RWPE2 (cell line): ENCODE measurements around the gene PCED1A.

Experiments
- ATAC-seq: fragments of 200-7000 bp; cut with Tn5 transposase; 3 replicates; pipeline ENCODE4 v1.9.1; 2021; ENCODE audit warnings: low read depth
- DNase-seq: peaks from one replicate; pipeline ENCODE4 v3.0.0-alpha.2; 2020; ENCODE audit warnings: low spot score
- H3K27ac ChIP-seq: fragments of 450-650 bp; 2 replicates; pipeline ENCODE4 v1.5.1; 2017; ENCODE audit warnings: mild to moderate bottlenecking; ENCODE audit not compliant: poor library complexity, severe bottlenecking
- H3K27me3 ChIP-seq: fragments of 250-450 bp; sonication (Bioruptor Pico); 2 replicates; pipeline ENCODE4 v1.5.1; 2021; ENCODE audit warnings: mild to moderate bottlenecking, moderate library complexity; ENCODE audit not compliant: insufficient read depth, poor library complexity, severe bottlenecking
- H3K36me3 ChIP-seq: fragments of 250-450 bp; sonication (Bioruptor Pico); 2 replicates; pipeline ENCODE4 v1.5.1; 2020; ENCODE audit warnings: low read depth, mild to moderate bottlenecking, moderate library complexity
- H3K4me1 ChIP-seq: fragments of 250-450 bp; sonication (Bioruptor Pico); 2 replicates; pipeline ENCODE4 v1.5.1; 2021; ENCODE audit warnings: mild to moderate bottlenecking, moderate library complexity; ENCODE audit not compliant: insufficient read depth, poor library complexity, severe bottlenecking
- H3K4me3 ChIP-seq: fragments of 250-450 bp; sonication (Bioruptor Pico); 2 replicates; pipeline ENCODE4 v1.5.1; 2021; ENCODE audit warnings: mild to moderate bottlenecking, moderate library complexity; ENCODE audit not compliant: severe bottlenecking
- H3K9me3 ChIP-seq: fragments of 250-450 bp; sonication (Bioruptor Pico); 2 replicates; pipeline ENCODE4 v1.5.1; 2021; ENCODE audit warnings: mild to moderate bottlenecking, moderate library complexity; ENCODE audit not compliant: severe bottlenecking
- TF ChIP-seq, protein P1 (sequence below): fragments of 450-650 bp; IDR thresholded peaks from one replicate; pipeline ENCODE4 v1.5.1; 2017; ENCODE audit warnings: mild to moderate bottlenecking, moderate library complexity; ENCODE audit not compliant: poor library complexity, severe bottlenecking

The PCED1A gene

DNA sequence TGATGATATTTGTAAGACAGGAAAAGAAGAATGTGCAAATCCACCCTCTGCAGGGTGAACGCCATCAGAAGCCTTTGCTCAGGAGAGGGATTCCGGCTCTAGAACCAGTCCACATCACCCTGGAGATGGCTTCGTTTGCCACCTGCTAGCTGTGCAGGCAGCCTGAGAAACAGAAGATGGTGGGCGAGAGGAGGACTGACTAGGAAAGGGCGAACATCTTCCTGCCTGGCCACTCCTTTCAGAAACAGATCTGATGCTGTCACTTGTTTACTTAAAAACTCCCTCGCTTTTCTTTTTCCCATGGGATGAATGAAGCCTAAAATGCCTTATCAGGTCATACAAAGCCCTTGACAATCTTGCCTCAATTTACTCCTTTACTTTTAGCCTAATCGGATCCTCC is 34.0 kb upstream of the PCED1A start:
- Histone ChIP-seq H3K4me3 (peak overlapping the region; percentile 74), H3K27ac (no peak overlapping the region), H3K27me3 (no peaks in the 10 kb centered on the region), H3K4me1 (peaks cover 7% of the 10 kb centered on the region), H3K36me3 (no peaks in the 10 kb centered on the region; the same call in 1 of the 2 replicates), H3K9me3 (no peaks in the 10 kb centered on the region)
- DNase-seq = no peak
- TF ChIP-seq, protein P1, sequence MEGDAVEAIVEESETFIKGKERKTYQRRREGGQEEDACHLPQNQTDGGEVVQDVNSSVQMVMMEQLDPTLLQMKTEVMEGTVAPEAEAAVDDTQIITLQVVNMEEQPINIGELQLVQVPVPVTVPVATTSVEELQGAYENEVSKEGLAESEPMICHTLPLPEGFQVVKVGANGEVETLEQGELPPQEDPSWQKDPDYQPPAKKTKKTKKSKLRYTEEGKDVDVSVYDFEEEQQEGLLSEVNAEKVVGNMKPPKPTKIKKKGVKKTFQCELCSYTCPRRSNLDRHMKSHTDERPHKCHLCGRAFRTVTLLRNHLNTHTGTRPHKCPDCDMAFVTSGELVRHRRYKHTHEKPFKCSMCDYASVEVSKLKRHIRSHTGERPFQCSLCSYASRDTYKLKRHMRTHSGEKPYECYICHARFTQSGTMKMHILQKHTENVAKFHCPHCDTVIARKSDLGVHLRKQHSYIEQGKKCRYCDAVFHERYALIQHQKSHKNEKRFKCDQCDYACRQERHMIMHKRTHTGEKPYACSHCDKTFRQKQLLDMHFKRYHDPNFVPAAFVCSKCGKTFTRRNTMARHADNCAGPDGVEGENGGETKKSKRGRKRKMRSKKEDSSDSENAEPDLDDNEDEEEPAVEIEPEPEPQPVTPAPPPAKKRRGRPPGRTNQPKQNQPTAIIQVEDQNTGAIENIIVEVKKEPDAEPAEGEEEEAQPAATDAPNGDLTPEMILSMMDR = no peak
- ATAC-seq = no peak

- Histone ChIP-seq H3K9me3 (no peaks in the 10 kb centered on the region), H3K36me3 (no peaks in the 10 kb centered on the region; the same call in 1 of the 2 replicates), H3K27ac (peak overlapping the region; percentile 18), H3K4me3 (peak overlapping the region; percentile 74), H3K4me1 (peaks cover 7% of the 10 kb centered on the region), H3K27me3 (no peaks in the 10 kb centered on the region)
- TF ChIP-seq, protein P1 = no peak
- DNase-seq = no peak
- ATAC-seq = no peak
Measured at GRCh38 chr20:2873747-2874041, 33.2 kb upstream of the PCED1A start.

GRCh38 chr20:2873010-2873746 is 32.7 kb upstream of the PCED1A start, which contains the start of gene PTPRA:
PTPRA (plus strand) TSS chr20:2873481; CDS start chr20:2964278, 90,797 bp downstream.
- Histone ChIP-seq H3K4me1 (peaks cover 7% of the 10 kb centered on the region), H3K36me3 (no peaks in the 10 kb centered on the region; the same call in 1 of the 2 replicates), H3K27me3 (no peaks in the 10 kb centered on the region), H3K9me3 (no peaks in the 10 kb centered on the region), H3K4me3 (peak within 1 kb of the TSS; percentile 74), H3K27ac (peak within 1 kb of the TSS; percentile 18)
- DNase-seq = peak; percentile 92
- peak; percentile 92 for ATAC-seq
- TF ChIP-seq, protein P1 = peak; percentile 46

DNA sequence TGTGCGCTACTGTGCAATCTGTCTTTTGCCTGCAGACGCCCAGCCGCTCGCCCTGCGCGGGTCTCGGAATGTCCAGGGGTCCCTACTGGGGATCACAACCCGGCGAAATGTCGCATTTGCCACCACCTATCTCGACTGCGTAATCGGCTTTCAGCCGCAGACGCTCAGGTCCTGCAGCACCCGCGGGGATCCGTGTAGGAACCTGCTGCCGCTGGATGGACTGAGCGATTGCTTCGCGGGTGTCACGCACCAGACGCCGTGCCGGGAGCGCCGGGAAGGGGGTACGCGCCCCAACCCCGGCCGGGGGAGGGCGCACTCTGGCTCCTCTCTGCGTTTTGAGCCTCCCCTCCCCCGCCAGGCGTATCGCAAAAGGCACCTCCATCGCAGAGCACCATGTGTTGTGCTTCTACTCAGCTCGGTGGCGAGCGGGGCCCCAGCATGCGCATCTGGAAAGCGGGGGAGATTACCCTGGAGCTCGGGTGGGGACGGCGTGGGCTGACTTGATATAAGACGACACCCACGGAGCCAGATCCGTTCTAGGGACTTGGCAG is 32.1 kb upstream of the PCED1A start:
- peak; percentile 69 for DNase-seq
- peak overlapping the region; percentile 74 for H3K4me3 ChIP-seq
- no peaks in the 10 kb centered on the region for H3K9me3 ChIP-seq
- H3K4me1 ChIP-seq = peaks cover 7% of the 10 kb centered on the region
- H3K27me3 ChIP-seq = no peaks in the 10 kb centered on the region
- ATAC-seq = peak; percentile 40
- H3K36me3 ChIP-seq = no peaks in the 10 kb centered on the region; the same call in 1 of the 2 replicates
- no peak overlapping the region for H3K27ac ChIP-seq
- TF ChIP-seq, protein P1 = peak; percentile 61
